ENCODE measurements around the gene ASTE1. TPM values are rescaled to one million over a fixed set of nuclear protein-coding genes. Genes with fewer than 3 reads are reported as not detected.

ASTE1 gene
- total RNA-seq, 1 donor from 2014 or later = 7.5 TPM

Other genes starting within 250 kb of the ASTE1 start
- 88.0 and 136 TPM in 2 replicates for gene ATP2C1, start 132.7 kb downstream of the ASTE1 start, total RNA-seq
- 2.8 and 4.1 TPM in 2 replicates for gene NEK11, start 52 bp upstream of the ASTE1 start, total RNA-seq

All from dermis blood vessel endothelial cell (primary cell).